ENCODE measurements around the gene CFAP65.
A peak's percentile ranks its signal among the peaks of the same experiment; 100 is the strongest.

Gene CFAP65

GRCh38 chr2:218979846-218980734 is 61.2 kb downstream of the CFAP65 start:
- H3K4me3 ChIP-seq (ENCODE audit: low read depth, low read length): no peak overlapping the region

GRCh38 chr2:218975060-218975777 is 66.1 kb downstream of the CFAP65 start:
- H3K4me3 ChIP-seq (ENCODE audit: low read depth, low read length): no peak overlapping the region

GRCh38 chr2:218970894-218971293 is 70.4 kb downstream of the CFAP65 start:
- H3K4me3 ChIP-seq (ENCODE audit: low read depth, low read length): no peak overlapping the region

GRCh38 chr2:218964041-218964771 is 77.1 kb downstream of the CFAP65 start:
- no peak overlapping the region for H3K4me3 ChIP-seq (ENCODE audit: low read depth, low read length)

- peak overlapping the region; percentile 55 for H3K4me3 ChIP-seq (ENCODE audit: low read depth, low read length)
These were observed 77.7 kb downstream of the CFAP65 start for GRCh38 chr2:218963601-218964000.

GRCh38 chr2:218962859-218963492 is 78.3 kb downstream of the CFAP65 start:
- H3K4me3 ChIP-seq (ENCODE audit: low read depth, low read length): peak overlapping the region; percentile 55

- no peak overlapping the region for H3K4me3 ChIP-seq (ENCODE audit: low read depth, low read length)
These were observed 79.4 kb downstream of the CFAP65 start for GRCh38 chr2:218961651-218962570.

- no peak overlapping the region for H3K4me3 ChIP-seq (ENCODE audit: low read depth, low read length)
These were observed 80.1 kb downstream of the CFAP65 start for GRCh38 chr2:218961229-218961628.

GRCh38 chr2:218960309-218961165 is 80.8 kb downstream of the CFAP65 start:
- peak overlapping the region; percentile 20 for H3K4me3 ChIP-seq (ENCODE audit: low read depth, low read length)

- H3K4me3 ChIP-seq (ENCODE audit: low read depth, low read length): peak overlapping the region; percentile 66
These were observed 81.5 kb downstream of the CFAP65 start for GRCh38 chr2:218959761-218960308.

- H3K4me3 ChIP-seq (ENCODE audit: low read depth, low read length): peak within 1 kb of the TSS; percentile 66
These were observed 82.1 kb downstream of the CFAP65 start, which contains the start of gene CDK5R2 for GRCh38 chr2:218959141-218959731. TSS of gene CDK5R2 (plus strand) at chr2:218959666. CDS start at chr2:218959821, 155 bp downstream.

- no peak overlapping the region for H3K4me3 ChIP-seq (ENCODE audit: low read depth, low read length)
These were observed 83.0 kb downstream of the CFAP65 start for GRCh38 chr2:218958276-218958675.

GRCh38 chr2:218957671-218958070 is 83.6 kb downstream of the CFAP65 start:
- no peak overlapping the region for H3K4me3 ChIP-seq (ENCODE audit: low read depth, low read length)

- H3K4me3 ChIP-seq (ENCODE audit: low read depth, low read length): no peak overlapping the region
These were observed 85.3 kb downstream of the CFAP65 start for GRCh38 chr2:218956039-218956438.

- no peak overlapping the region for H3K4me3 ChIP-seq (ENCODE audit: low read depth, low read length)
These were observed 86.6 kb downstream of the CFAP65 start for GRCh38 chr2:218954541-218955300.

GRCh38 chr2:218953366-218953954 is 87.9 kb downstream of the CFAP65 start:
- no peak overlapping the region for H3K4me3 ChIP-seq (ENCODE audit: low read depth, low read length)
